Esophagus (tissue), 2 donors: Measurements from ENCODE around the gene SDC4. TPM values are rescaled to one million over a fixed set of nuclear protein-coding genes. Genes with fewer than 3 reads are reported as not detected.

ENCODE experiments used
- H3K27ac ChIP-seq, 2 donors: one replicate each; pipeline ENCODE4 v1.5.1; 2013; ENCODE audit warnings: low read depth in 2 of 2, mild to moderate bottlenecking in 2 of 2, inconsistent platforms in 1 of 2, low read length in 1 of 2, moderate library complexity in 1 of 2
- H3K27me3 ChIP-seq, 2 donors: one replicate each; pipeline ENCODE4 v1.6.1; 2013; ENCODE audit warnings: low read length in 2 of 2, control low read depth in 1 of 2, mild to moderate bottlenecking in 1 of 2; ENCODE audit not compliant: insufficient read depth in 2 of 2, control insufficient read depth in 1 of 2
- H3K36me3 ChIP-seq, 2 donors: one replicate each; pipeline ENCODE4 v1.6.1; 2013; ENCODE audit warnings: low read length in 1 of 2; ENCODE audit not compliant: control insufficient read depth in 2 of 2, insufficient read depth in 2 of 2
- H3K4me1 ChIP-seq, 2 donors: one replicate each; pipeline ENCODE4 v1.6.1; 2013; ENCODE audit warnings: low read length in 1 of 2; ENCODE audit not compliant: control insufficient read depth in 2 of 2, insufficient read depth in 2 of 2
- H3K4me3 ChIP-seq, 2 donors: one replicate each; pipeline ENCODE4 v1.5.1; 2013; ENCODE audit warnings: low read length in 2 of 2, mild to moderate bottlenecking in 2 of 2, low read depth in 1 of 2, moderate library complexity in 1 of 2
- H3K9me3 ChIP-seq, 2 donors: one replicate each; pipeline ENCODE4 v1.6.1; 2013; ENCODE audit warnings: mild to moderate bottlenecking in 2 of 2, low read depth in 1 of 2, low read length in 1 of 2, moderate library complexity in 1 of 2; ENCODE audit not compliant: control insufficient read depth in 2 of 2, insufficient read depth in 1 of 2
- WGBS, 2 donors: extraction: QIAGEN DNeasy Blood & Tissue Kit; methylation state at CpG; one replicate each; pipeline ENCODE4 v1.1.7; 2013; 5-methylcytosine and 5-hydroxymethylcytosine counted together
- polyA plus RNA-seq, 2 donors: library from polyadenylated mRNA; stranded (reverse); fragments of 200-250 nt; gene quantifications; one replicate each; pipeline ENCODE4 v1.2.3, GENCODE V29; 2013
- donor health status: healthy with polysubstance abuse.
- donor health status: Bipolar disorder and iron deficiency.

Gene SDC4
- polyA plus RNA-seq, 2 donors, result 49.4 to 64.6 TPM

GRCh38 chr20:45325371-45325770 is 22.9 kb downstream of the SDC4 start:
- H3K27ac ChIP-seq, result no peak overlapping the region
- H3K4me3 ChIP-seq, result no peak overlapping the region
- H3K9me3 ChIP-seq, result no peaks in the 10 kb centered on the region
- 53 to 58% methylated on average over 6 of the region's 6 CpGs for WGBS, 2 donors
- H3K27me3 ChIP-seq, result no peaks in the 10 kb centered on the region
- peaks cover 6 to 35% of the 10 kb centered on the region in 2 donors for H3K36me3 ChIP-seq
- H3K4me1 ChIP-seq, result no peaks in the 10 kb centered on the region

DNA sequence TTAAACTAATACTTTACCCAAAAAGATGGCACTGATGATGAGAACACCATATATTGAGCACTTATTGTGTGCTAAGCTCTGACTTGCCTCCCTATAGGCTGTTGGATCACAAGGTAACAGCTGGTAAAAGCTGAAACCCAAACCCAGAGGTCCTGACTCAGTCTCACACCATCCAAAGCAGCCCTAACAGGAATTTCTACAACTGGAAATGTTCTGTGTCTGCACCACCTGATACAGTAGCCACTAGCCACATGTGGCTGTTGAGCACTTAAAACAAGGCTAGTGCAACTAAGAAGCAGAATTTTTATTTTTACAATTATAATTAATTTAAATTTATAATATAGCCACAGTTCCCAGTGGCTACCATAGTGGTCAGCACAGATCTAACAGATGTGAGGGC is 24.5 kb downstream of the SDC4 start:
- Histone ChIP-seq H3K36me3 (peaks cover 3 to 24% of the 10 kb centered on the region in 2 donors), H3K9me3 (no peaks in the 10 kb centered on the region), H3K27ac (no peak overlapping the region), H3K27me3 (no peaks in the 10 kb centered on the region), H3K4me1 (no peaks in the 10 kb centered on the region), H3K4me3 (no peak overlapping the region)

DNA sequence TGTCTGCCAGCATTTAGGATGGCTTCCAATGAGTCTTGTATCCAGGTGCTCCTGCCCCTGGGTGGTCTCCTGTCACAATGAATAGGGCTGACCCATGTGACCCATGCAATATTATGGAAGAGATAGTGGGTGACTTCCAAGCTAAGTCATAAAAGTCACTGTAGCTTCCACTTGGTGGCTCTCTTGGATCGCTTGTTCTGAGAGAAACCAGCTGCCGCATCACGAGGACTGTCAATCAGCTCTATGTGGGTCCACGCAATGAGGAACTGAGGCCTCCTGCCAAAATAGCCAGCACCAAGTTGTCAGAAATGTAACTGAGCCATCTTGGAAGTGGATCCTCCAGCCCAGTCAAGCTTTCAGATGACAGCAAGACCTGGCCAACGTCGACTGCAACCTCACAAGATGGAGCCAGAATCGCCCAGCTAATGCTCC is 25.3 kb downstream of the SDC4 start:
- Histone ChIP-seq H3K36me3 (peaks cover 0 to 20% of the 10 kb centered on the region in 2 donors), H3K9me3 (no peaks in the 10 kb centered on the region), H3K27ac (no peak overlapping the region), H3K27me3 (no peaks in the 10 kb centered on the region), H3K4me3 (no peak overlapping the region), H3K4me1 (no peaks in the 10 kb centered on the region)
- WGBS, 2 donors, result 55 to 63% methylated on average over 7 of the region's 7 CpGs

- Histone ChIP-seq H3K27ac (no peak overlapping the region), H3K27me3 (no peaks in the 10 kb centered on the region), H3K4me1 (no peaks in the 10 kb centered on the region), H3K36me3 (peaks cover 0 to 10% of the 10 kb centered on the region in 2 donors), H3K9me3 (no peaks in the 10 kb centered on the region), H3K4me3 (no peak overlapping the region)
- 67 to 70% methylated on average over 5 of the region's 5 CpGs for WGBS, 2 donors
Observed at GRCh38 chr20:45320948-45321595, 27.2 kb downstream of the SDC4 start.

GRCh38 chr20:45318948-45319347 is 29.3 kb downstream of the SDC4 start:
- Histone ChIP-seq H3K27me3 (no peaks in the 10 kb centered on the region), H3K27ac (no peak overlapping the region), H3K9me3 (no peaks in the 10 kb centered on the region), H3K4me1 (no peaks in the 10 kb centered on the region), H3K4me3 (no peak overlapping the region), H3K36me3 (no peaks in the 10 kb centered on the region)
- WGBS, 2 donors, result 70 to 80% methylated on average over 2 of the region's 2 CpGs

GRCh38 chr20:45318386-45318939 is 29.8 kb downstream of the SDC4 start:
- WGBS, 2 donors, result 65 to 72% methylated on average over 7 of the region's 7 CpGs
- Histone ChIP-seq H3K4me3 (no peak overlapping the region), H3K27me3 (no peaks in the 10 kb centered on the region), H3K9me3 (no peaks in the 10 kb centered on the region), H3K36me3 (no peaks in the 10 kb centered on the region), H3K4me1 (no peaks in the 10 kb centered on the region), H3K27ac (no peak overlapping the region)

- H3K27me3 ChIP-seq, result no peaks in the 10 kb centered on the region
- WGBS, 2 donors, result 65 to 72% methylated on average over 3 of the region's 3 CpGs
Observed at GRCh38 chr20:45317826-45318225, 30.4 kb downstream of the SDC4 start.

DNA sequence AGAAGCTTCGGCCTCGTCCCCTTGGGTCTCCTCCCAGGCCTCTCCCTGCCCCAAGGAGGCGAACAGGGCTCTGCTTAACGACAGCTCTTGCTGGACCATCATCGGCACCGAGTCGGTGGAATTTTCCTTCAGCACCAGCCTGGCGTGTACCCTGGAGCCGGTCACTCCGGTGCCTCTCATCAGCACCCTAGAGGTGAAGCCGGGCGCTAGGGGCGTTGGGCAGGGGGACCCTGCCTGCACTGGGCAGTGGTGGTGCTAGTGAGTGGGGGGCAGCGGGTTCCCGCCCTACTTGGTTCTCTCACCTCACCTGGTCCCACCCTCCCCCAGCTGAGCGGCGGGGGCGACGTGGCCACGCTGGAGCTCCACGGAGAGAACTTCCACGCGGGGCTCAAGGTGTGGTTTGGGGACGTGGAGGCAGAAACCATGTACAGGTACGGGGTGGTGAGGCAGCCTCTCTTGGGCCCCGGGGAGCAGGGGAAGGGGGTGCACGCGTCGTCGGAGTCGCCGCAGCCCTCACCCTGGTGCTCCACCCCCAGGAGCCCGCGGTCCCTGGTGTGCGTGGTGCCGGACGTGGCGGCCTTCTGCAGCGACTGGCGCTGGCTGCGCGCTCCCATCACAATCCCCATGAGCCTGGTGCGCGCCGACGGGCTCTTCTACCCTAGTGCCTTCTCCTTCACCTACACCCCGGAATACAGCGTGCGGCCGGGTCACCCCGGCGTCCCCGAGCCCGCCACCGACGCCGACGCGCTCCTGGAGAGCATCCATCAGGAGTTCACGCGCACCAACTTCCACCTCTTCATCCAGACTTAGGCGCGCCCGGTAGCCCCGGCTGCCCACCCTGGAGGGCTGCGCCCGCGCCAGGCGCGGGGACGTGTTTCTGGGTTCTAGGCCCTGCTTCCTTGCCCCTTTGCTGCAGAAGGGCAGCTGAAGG is 31.8 kb downstream of the SDC4 start:
- Histone ChIP-seq H3K4me3 (no peak overlapping the region), H3K27me3 (no peaks in the 10 kb centered on the region), H3K27ac (no peak overlapping the region), H3K36me3 (no peaks in the 10 kb centered on the region), H3K4me1 (peaks cover 2 to 3% of the 10 kb centered on the region in 2 donors), H3K9me3 (no peaks in the 10 kb centered on the region)
- WGBS, 2 donors, result 27 to 31% methylated on average over 70 to 71 of the region's 71 CpGs

More at GRCh38 chr20:45317826-45318225, 30.4 kb downstream of the SDC4 start:
- no peak overlapping the region for H3K27ac ChIP-seq
- no peaks in the 10 kb centered on the region for H3K36me3 ChIP-seq
- no peak overlapping the region for H3K4me3 ChIP-seq
- H3K4me1 ChIP-seq, result no peaks in the 10 kb centered on the region
- H3K9me3 ChIP-seq, result no peaks in the 10 kb centered on the region

- no peak overlapping the region for H3K27ac ChIP-seq
- peaks cover 0 to 2% of the 10 kb centered on the region in 2 donors for H3K27me3 ChIP-seq
Observed at GRCh38 chr20:45315672-45316071, 32.6 kb downstream of the SDC4 start.

More at GRCh38 chr20:45315672-45316071, 32.6 kb downstream of the SDC4 start:
- no peak overlapping the region for H3K4me3 ChIP-seq
- no peaks in the 10 kb centered on the region for H3K36me3 ChIP-seq
- no peaks in the 10 kb centered on the region for H3K9me3 ChIP-seq
- WGBS, 2 donors, result 89 to 90% methylated on average over 4 of the region's 4 CpGs
- peaks cover 2 to 3% of the 10 kb centered on the region in 2 donors for H3K4me1 ChIP-seq
